IMR-90 (cell line): ENCODE data around the gene RNF43.

Experiments
- BHLHE40 ChIP-seq: fragments of 150-350 bp; IDR thresholded peaks from 2 replicates; pipeline ENCODE4 v1.6.1; 2016; ENCODE audit warnings: mild to moderate bottlenecking, low read depth, low read length
- CHD1 ChIP-seq: IDR thresholded peaks from 2 replicates; pipeline ENCODE4 v1.6.1; 2012; ENCODE audit warnings: low read depth, low read length, improper control_type of control experiment
- MXI1 ChIP-seq: IDR thresholded peaks from 2 replicates; pipeline ENCODE4 v1.6.1; 2012; ENCODE audit warnings: low read depth, mild to moderate bottlenecking, low read length, moderate library complexity, borderline replicate concordance
- POLR2A ChIP-seq: IDR thresholded peaks from 2 replicates; pipeline ENCODE4 v1.6.1; 2012; ENCODE audit warnings: mild to moderate bottlenecking, low read depth, low read length
- RAD21 ChIP-seq: IDR thresholded peaks from 2 replicates; pipeline ENCODE4 v1.6.1; 2012; ENCODE audit warnings: low read length, improper control_type of control experiment
- RFX5 ChIP-seq: IDR thresholded peaks from 2 replicates; pipeline ENCODE4 v1.8.0; 2012; ENCODE audit warnings: low read depth, mild to moderate bottlenecking, low read length, moderate library complexity
- SMC3 ChIP-seq: fragments of 150-350 bp; IDR thresholded peaks from 2 replicates; pipeline ENCODE4 v1.6.1; 2016; ENCODE audit warnings: low read depth, mild to moderate bottlenecking, antibody characterized with exemption, low read length, moderate library complexity
- TF ChIP-seq, protein P1 (sequence below): conservative IDR thresholded peaks from 2 replicates; pipeline ENCODE4 v1.5.1; 2012; ENCODE audit warnings: mild to moderate bottlenecking, low read depth, low read length, improper control_type of control experiment

DNA sequence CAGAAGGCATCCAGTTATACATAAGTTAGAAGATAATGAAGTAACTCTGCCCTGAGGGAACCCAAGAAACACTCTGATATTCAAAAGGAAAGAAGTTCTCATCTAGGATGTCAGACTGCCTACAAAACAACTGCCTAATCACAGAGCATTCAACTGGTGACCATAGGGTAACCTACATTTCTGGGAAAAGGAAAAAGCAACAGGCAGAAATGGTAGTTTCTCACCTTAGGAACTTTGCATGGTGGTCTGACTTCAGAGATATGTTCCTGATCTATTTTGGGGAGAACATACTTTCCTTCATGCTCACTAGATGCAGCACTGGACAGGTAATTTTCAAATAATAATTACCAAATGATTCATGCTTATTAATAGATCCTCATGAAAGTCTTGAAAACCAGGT is 16.5 kb downstream of the RNF43 start:
- TF ChIP-seq, protein P1, sequence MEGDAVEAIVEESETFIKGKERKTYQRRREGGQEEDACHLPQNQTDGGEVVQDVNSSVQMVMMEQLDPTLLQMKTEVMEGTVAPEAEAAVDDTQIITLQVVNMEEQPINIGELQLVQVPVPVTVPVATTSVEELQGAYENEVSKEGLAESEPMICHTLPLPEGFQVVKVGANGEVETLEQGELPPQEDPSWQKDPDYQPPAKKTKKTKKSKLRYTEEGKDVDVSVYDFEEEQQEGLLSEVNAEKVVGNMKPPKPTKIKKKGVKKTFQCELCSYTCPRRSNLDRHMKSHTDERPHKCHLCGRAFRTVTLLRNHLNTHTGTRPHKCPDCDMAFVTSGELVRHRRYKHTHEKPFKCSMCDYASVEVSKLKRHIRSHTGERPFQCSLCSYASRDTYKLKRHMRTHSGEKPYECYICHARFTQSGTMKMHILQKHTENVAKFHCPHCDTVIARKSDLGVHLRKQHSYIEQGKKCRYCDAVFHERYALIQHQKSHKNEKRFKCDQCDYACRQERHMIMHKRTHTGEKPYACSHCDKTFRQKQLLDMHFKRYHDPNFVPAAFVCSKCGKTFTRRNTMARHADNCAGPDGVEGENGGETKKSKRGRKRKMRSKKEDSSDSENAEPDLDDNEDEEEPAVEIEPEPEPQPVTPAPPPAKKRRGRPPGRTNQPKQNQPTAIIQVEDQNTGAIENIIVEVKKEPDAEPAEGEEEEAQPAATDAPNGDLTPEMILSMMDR = no peak
- TF ChIP-seq RAD21 (no peak), POLR2A (no peak), MXI1 (no peak), CHD1 (no peak), BHLHE40 (no peak), RFX5 (no peak), SMC3 (no peak)
